Neuronal stem cell (in vitro differentiated cells): ENCODE results near the gene ACOT8.

Experiments used
- DNase-seq: peaks from one replicate; pipeline ENCODE4 v3.0.0-alpha.2; 2013; ENCODE audit warnings: low spot score
- H2AFZ ChIP-seq: one replicate; pipeline ENCODE4 v1.6.1; 2013; ENCODE audit warnings: mild to moderate bottlenecking, low read length, inconsistent platforms
- H2AK5ac ChIP-seq: 2 replicates; pipeline ENCODE4 v1.6.1; 2013; ENCODE audit warnings: low read depth, mild to moderate bottlenecking, inconsistent platforms, low read length, moderate library complexity, mixed read lengths
- H2BK120ac ChIP-seq: 2 replicates; pipeline ENCODE4 v1.6.1; 2013; ENCODE audit warnings: low read depth, mild to moderate bottlenecking, inconsistent platforms, low read length, moderate library complexity, mixed read lengths
- H2BK12ac ChIP-seq: one replicate; pipeline ENCODE4 v1.6.1; 2013; ENCODE audit warnings: low read length, inconsistent platforms
- H2BK15ac ChIP-seq: 2 replicates; pipeline ENCODE4 v1.6.1; 2013; ENCODE audit warnings: mild to moderate bottlenecking, low read length, inconsistent platforms, mixed read lengths
- H2BK5ac ChIP-seq: one replicate; pipeline ENCODE4 v1.6.1; 2013; ENCODE audit warnings: inconsistent platforms, mild to moderate bottlenecking, low read length, moderate library complexity
- H3K14ac ChIP-seq: one replicate; pipeline ENCODE4 v1.6.1; 2013; ENCODE audit warnings: low read length, inconsistent platforms
- H3K18ac ChIP-seq: 2 replicates; pipeline ENCODE4 v1.6.1; 2013; ENCODE audit warnings: low read length, inconsistent platforms
- H3K23ac ChIP-seq: 2 replicates; pipeline ENCODE4 v1.6.1; 2013; ENCODE audit warnings: low read depth, mild to moderate bottlenecking, mixed read lengths, low read length, inconsistent platforms; ENCODE audit not compliant: poor library complexity
- H3K27ac ChIP-seq: replicated peaks from 3 replicates; pipeline ENCODE4 v1.5.1; 2013; ENCODE audit warnings: low read length, inconsistent platforms
- H3K27me3 ChIP-seq, 3 experiments: 2 replicates each; pipeline ENCODE4 v1.6.1; 2013; ENCODE audit warnings: low read length in 3 of 3, mild to moderate bottlenecking in 2 of 3, inconsistent platforms in 1 of 3, low read depth in 1 of 3, mixed read lengths in 1 of 3, moderate library complexity in 1 of 3; ENCODE audit not compliant: control insufficient read depth in 3 of 3, insufficient read depth in 3 of 3
- H3K36me3 ChIP-seq, 2 donors: replicated peaks in 1 of 2; 2 replicates each; pipeline ENCODE4 v1.6.1; 2013; ENCODE audit warnings: low read length in 2 of 2; ENCODE audit not compliant: control insufficient read depth in 2 of 2, insufficient read depth in 2 of 2
- H3K4ac ChIP-seq: 2 replicates; pipeline ENCODE4 v1.6.1; 2013; ENCODE audit warnings: inconsistent platforms, mild to moderate bottlenecking, low read length, moderate library complexity
- H3K4me1 ChIP-seq, 2 donors: 1 replicate in 1 of 2; 2 replicates in 1 of 2; pipeline ENCODE4 v1.6.1; 2013; ENCODE audit warnings: low read length in 2 of 2, low read depth in 1 of 2; ENCODE audit not compliant: control insufficient read depth in 2 of 2, insufficient read depth in 1 of 2
- H3K4me2 ChIP-seq: one replicate; pipeline ENCODE4 v1.6.1; 2013; ENCODE audit warnings: mild to moderate bottlenecking, low read length, inconsistent platforms; ENCODE audit not compliant: insufficient read depth, poor library complexity, severe bottlenecking
- H3K4me3 ChIP-seq, 2 donors: 2 replicates each; pipeline ENCODE4 v1.5.1; 2013; ENCODE audit warnings: low read length in 2 of 2, mild to moderate bottlenecking in 2 of 2, inconsistent platforms in 1 of 2, moderate library complexity in 1 of 2
- H3K79me1 ChIP-seq: one replicate; pipeline ENCODE4 v1.6.1; 2013; ENCODE audit warnings: low read depth, mild to moderate bottlenecking, inconsistent platforms, low read length, moderate library complexity
- H3K9ac ChIP-seq: one replicate; pipeline ENCODE4 v1.6.1; 2013; ENCODE audit warnings: mild to moderate bottlenecking, low read depth, low read length, inconsistent platforms; ENCODE audit not compliant: poor library complexity
- H3K9me3 ChIP-seq, 2 donors: replicated peaks in 1 of 2; 2 replicates each; pipeline versions ENCODE3 to v1.6.1; 2013; ENCODE audit warnings: low read length in 2 of 2, mild to moderate bottlenecking in 2 of 2, inconsistent platforms in 1 of 2, low read depth in 1 of 2, mixed read lengths in 1 of 2, moderate library complexity in 1 of 2; ENCODE audit not compliant: control insufficient read depth in 2 of 2, insufficient read depth in 1 of 2
- H4K8ac ChIP-seq: one replicate; pipeline ENCODE4 v1.6.1; 2013; ENCODE audit warnings: low read depth, mild to moderate bottlenecking, inconsistent platforms, low read length, moderate library complexity
- H4K91ac ChIP-seq: one replicate; pipeline ENCODE4 v1.6.1; 2013; ENCODE audit warnings: low read length, low read depth, mild to moderate bottlenecking, inconsistent platforms; ENCODE audit not compliant: poor library complexity
- WGBS, 2 donors: extraction: QIAGEN DNeasy Blood & Tissue Kit; methylation state at CpG; one replicate each; pipeline ENCODE4 v1.1.7; 2013; ENCODE audit warnings: missing lambda C conversion rate in 2 of 2, mixed read lengths in 1 of 2; ENCODE audit not compliant: insufficient read length in 2 of 2, insufficient replicate concordance in 1 of 2; ENCODE audit errors: extremely low coverage in 2 of 2; 5-methylcytosine and 5-hydroxymethylcytosine counted together

Gene ACOT8

DNA sequence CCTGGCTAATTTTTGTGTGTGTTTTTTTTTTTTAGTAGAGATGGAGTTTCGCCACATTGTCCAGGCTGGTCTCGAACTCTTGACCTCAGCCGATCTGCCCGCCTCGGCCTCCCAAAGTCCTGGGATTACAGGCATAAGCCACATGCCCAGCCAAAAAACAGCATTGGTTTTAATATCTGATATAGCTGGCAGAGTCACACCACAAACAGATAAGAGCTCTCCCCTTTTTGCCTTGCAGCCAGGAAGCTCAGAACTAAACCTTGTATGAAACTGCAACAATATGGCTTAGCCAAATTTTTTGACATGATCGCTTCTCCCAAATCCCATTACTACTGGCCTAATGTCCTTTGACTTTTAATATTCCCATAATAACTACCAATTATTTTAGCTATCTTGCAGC, 4.9 kb downstream of the ACOT8 start:
- Histone ChIP-seq H2BK120ac (no peak overlapping the region), H2AFZ (no peak overlapping the region), H3K23ac (no peak overlapping the region), H3K4me2 (no peak overlapping the region), H4K91ac (no peak overlapping the region), H4K8ac (no peak overlapping the region), H3K9ac (no peak overlapping the region), H3K36me3 (peaks cover 0 to 26% of the 10 kb centered on the region in 2 donors), H3K27ac (no peak overlapping the region), H3K4me3 (no peak overlapping the region), H3K79me1 (peaks cover 2% of the 10 kb centered on the region), H3K18ac (no peak overlapping the region), H2BK5ac (no peak overlapping the region), H3K4ac (no peak overlapping the region), H3K27me3 (no peaks in the 10 kb centered on the region), H3K14ac (no peak overlapping the region), H2BK15ac (no peak overlapping the region), H3K4me1 (peaks cover 2 to 5% of the 10 kb centered on the region in 2 donors), H3K9me3 (no peaks in the 10 kb centered on the region), H2BK12ac (no peak overlapping the region), H2AK5ac (no peak overlapping the region)
- DNase-seq: no peak
- WGBS, 2 donors: no CpG with 5 or more reads among the region's 6 CpGs

DNA sequence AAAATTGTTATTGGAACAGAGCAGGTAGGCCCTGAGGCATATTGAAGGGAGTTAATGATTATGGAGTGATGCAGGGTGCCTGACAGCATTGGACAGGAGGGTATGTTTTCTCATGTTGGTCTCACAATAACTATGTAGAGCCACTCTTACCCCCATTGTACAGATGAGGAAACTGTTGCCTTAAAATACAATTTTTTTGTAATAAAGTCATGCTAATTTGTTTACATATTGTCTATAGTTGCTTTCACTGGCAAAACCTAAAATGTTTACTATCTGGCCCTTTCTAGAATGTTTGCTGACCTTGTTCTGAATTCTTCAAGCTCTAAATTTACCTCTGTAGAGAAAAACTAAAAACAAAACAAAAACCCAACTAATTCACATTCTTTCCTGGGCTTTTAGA, 5.7 kb downstream of the ACOT8 start:
- Histone ChIP-seq H2AFZ (no peak overlapping the region), H3K36me3 (peaks cover 0 to 31% of the 10 kb centered on the region in 2 donors), H3K27me3 (no peaks in the 10 kb centered on the region), H3K4me2 (no peak overlapping the region), H3K14ac (no peak overlapping the region), H3K18ac (no peak overlapping the region), H3K9ac (no peak overlapping the region), H3K9me3 (no peaks in the 10 kb centered on the region), H2BK120ac (no peak overlapping the region), H4K91ac (no peak overlapping the region), H2BK5ac (no peak overlapping the region), H3K4me3 (no peak overlapping the region), H4K8ac (no peak overlapping the region), H3K4me1 (peaks cover 0 to 2% of the 10 kb centered on the region in 2 donors), H3K79me1 (no peaks in the 10 kb centered on the region), H3K23ac (no peak overlapping the region), H2BK15ac (no peak overlapping the region), H3K4ac (no peak overlapping the region), H3K27ac (no peak overlapping the region), H2AK5ac (no peak overlapping the region), H2BK12ac (no peak overlapping the region)
- DNase-seq: no peak

DNA sequence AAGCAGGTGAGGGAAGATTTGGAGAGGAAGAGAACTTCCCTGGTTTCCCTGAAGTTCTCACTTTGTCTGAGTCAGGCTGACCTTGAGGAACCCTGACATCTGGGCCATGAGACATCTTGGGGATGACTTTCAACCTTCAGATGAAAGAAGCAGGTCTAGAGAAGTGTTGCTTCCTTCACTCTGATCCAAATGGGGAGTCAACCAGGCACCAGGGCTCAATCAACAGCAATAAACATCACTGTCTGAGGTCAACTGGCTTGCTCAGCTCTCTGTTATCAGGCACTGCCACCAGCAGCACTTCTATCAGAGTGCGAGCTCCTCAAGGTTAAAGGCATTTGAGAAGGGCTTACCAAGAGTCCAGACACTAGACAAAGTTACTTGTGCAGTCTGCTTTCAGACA, 6.3 kb downstream of the ACOT8 start:
- peaks cover 2 to 37% of the 10 kb centered on the region in 2 donors for H3K36me3 ChIP-seq
- no peak overlapping the region for H4K8ac ChIP-seq
- no peak overlapping the region for H2BK12ac ChIP-seq
- WGBS, 2 donors: no CpG with 5 or more reads among the region's 1 CpG
- H3K23ac ChIP-seq: no peak overlapping the region
- H3K9me3 ChIP-seq: no peaks in the 10 kb centered on the region
- no peaks in the 10 kb centered on the region for H3K27me3 ChIP-seq
- H3K9ac ChIP-seq: no peak overlapping the region
- no peak overlapping the region for H3K27ac ChIP-seq
- H3K4me2 ChIP-seq: no peak overlapping the region
- H2BK5ac ChIP-seq: no peak overlapping the region
- no peak overlapping the region for H2BK120ac ChIP-seq
- no peak overlapping the region for H2AK5ac ChIP-seq
- no peak for DNase-seq
- H3K4me3 ChIP-seq: no peak overlapping the region
- no peak overlapping the region for H3K18ac ChIP-seq
- no peak overlapping the region for H4K91ac ChIP-seq
- H3K4me1 ChIP-seq: peaks cover 0 to 2% of the 10 kb centered on the region in 2 donors
- no peak overlapping the region for H2AFZ ChIP-seq
- no peaks in the 10 kb centered on the region for H3K79me1 ChIP-seq
- H2BK15ac ChIP-seq: no peak overlapping the region
- no peak overlapping the region for H3K4ac ChIP-seq
- H3K14ac ChIP-seq: no peak overlapping the region

DNA sequence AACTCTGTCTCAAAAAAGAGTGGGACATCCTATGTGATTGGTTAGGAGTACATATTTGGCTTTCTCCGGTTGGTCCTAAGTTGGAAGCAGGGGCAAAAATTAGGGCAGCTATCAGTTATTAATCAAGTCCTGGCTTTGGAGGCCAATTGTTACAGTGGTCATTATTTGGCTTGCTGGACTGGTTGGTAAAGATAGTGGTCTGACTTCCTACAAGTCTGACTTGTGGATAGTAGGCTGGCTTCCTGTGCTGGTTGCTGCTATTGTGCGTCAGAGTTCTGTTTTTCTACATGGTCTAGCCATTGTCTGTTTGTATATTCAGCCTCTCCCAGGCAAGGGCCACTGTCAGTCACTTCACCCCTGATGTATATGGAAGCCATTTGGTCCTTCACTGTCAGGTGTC, 7.0 kb downstream of the ACOT8 start:
- H3K4me2 ChIP-seq: no peak overlapping the region
- no peak overlapping the region for H3K9ac ChIP-seq
- no peak overlapping the region for H3K4ac ChIP-seq
- no peak overlapping the region for H2AFZ ChIP-seq
- H3K36me3 ChIP-seq: peaks cover 5 to 43% of the 10 kb centered on the region in 2 donors
- H3K4me1 ChIP-seq: no peaks in the 10 kb centered on the region
- H2AK5ac ChIP-seq: no peak overlapping the region
- no peaks in the 10 kb centered on the region for H3K9me3 ChIP-seq
- no peak overlapping the region for H3K23ac ChIP-seq
- H2BK120ac ChIP-seq: no peak overlapping the region
- H3K18ac ChIP-seq: no peak overlapping the region
- H3K27ac ChIP-seq: no peak overlapping the region
- no peaks in the 10 kb centered on the region for H3K27me3 ChIP-seq
- no peak overlapping the region for H4K91ac ChIP-seq
- H4K8ac ChIP-seq: no peak overlapping the region
- no peak overlapping the region for H2BK12ac ChIP-seq
- no peak overlapping the region for H2BK15ac ChIP-seq
- no peaks in the 10 kb centered on the region for H3K79me1 ChIP-seq
- no peak for DNase-seq
- H3K4me3 ChIP-seq: no peak overlapping the region
- no peak overlapping the region for H3K14ac ChIP-seq
- no CpG with 5 or more reads among the region's 2 CpGs for WGBS, 2 donors
- H2BK5ac ChIP-seq: no peak overlapping the region
